GM23338 (cell line): ENCODE data around the gene TPK1.

ENCODE experiments used
- CTCF ChIP-seq, 2 experiments: fragments of 200-600 bp in 1 of 2; sonication (generic) in 1 of 2; conservative IDR thresholded peaks; 2 replicates each; pipeline versions ENCODE4 v1.5.1 to v1.6.1; 2016 to 2017; ENCODE audit warnings: antibody characterized with exemption in 2 of 2, low read depth in 2 of 2, mild to moderate bottlenecking in 2 of 2, moderate library complexity in 1 of 2
- EZH2 ChIP-seq: fragments of 200-600 bp; sonication (generic); IDR thresholded peaks from one replicate; pipeline ENCODE4 v1.8.0; 2017; ENCODE audit warnings: antibody characterized with exemption, mild to moderate bottlenecking, low read depth; ENCODE audit not compliant: unreplicated experiment
- EZH2phosphoT487 ChIP-seq: fragments of 200-600 bp; sonication (generic); IDR thresholded peaks from one replicate; pipeline ENCODE4 v1.8.1; 2018; ENCODE audit warnings: antibody characterized with exemption; ENCODE audit not compliant: unreplicated experiment
- POLR2AphosphoS5 ChIP-seq: IDR thresholded peaks from 2 replicates; pipeline ENCODE4 v1.6.1; 2016; ENCODE audit warnings: antibody characterized with exemption, low read depth
- ZNF331 ChIP-seq: fragments of 250-450 bp; sonication (Bioruptor Pico); IDR thresholded peaks from 2 replicates; pipeline ENCODE4 v1.5.0; 2020; ENCODE audit warnings: low read depth, mild to moderate bottlenecking, moderate library complexity
- TF ChIP-seq, protein P1 (sequence below): IDR thresholded peaks from one replicate; pipeline ENCODE4 v1.6.1; 2018; ENCODE audit warnings: antibody characterized with exemption; ENCODE audit not compliant: unreplicated experiment

DNA sequence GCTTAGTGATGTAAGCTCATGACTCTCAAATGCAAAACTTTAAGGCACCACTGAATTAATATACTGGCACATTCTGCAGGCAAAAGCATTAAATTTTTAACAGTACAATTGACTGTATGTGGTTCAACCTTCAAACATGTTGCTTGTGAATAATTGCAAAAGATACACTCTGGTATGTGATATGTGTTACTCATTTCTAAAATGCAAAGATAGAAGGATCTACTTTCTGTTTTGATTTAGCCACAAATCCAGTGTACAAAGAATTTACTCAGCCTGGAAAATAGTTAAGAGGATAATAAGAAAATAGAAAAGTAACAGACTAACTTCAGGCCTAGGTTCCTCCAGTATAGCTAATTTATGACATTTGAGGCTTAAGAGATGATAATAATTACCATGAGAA is 365.8 kb downstream of the TPK1 start:
- TF ChIP-seq CTCF (conservative IDR thresholded peaks at IDR 0.05; ENCODE audit: low read depth in 2 of 2) (no peak), POLR2AphosphoS5 (no peak), EZH2 (no peak), ZNF331 (no peak), EZH2phosphoT487 (no peak)
- TF ChIP-seq, protein P1, sequence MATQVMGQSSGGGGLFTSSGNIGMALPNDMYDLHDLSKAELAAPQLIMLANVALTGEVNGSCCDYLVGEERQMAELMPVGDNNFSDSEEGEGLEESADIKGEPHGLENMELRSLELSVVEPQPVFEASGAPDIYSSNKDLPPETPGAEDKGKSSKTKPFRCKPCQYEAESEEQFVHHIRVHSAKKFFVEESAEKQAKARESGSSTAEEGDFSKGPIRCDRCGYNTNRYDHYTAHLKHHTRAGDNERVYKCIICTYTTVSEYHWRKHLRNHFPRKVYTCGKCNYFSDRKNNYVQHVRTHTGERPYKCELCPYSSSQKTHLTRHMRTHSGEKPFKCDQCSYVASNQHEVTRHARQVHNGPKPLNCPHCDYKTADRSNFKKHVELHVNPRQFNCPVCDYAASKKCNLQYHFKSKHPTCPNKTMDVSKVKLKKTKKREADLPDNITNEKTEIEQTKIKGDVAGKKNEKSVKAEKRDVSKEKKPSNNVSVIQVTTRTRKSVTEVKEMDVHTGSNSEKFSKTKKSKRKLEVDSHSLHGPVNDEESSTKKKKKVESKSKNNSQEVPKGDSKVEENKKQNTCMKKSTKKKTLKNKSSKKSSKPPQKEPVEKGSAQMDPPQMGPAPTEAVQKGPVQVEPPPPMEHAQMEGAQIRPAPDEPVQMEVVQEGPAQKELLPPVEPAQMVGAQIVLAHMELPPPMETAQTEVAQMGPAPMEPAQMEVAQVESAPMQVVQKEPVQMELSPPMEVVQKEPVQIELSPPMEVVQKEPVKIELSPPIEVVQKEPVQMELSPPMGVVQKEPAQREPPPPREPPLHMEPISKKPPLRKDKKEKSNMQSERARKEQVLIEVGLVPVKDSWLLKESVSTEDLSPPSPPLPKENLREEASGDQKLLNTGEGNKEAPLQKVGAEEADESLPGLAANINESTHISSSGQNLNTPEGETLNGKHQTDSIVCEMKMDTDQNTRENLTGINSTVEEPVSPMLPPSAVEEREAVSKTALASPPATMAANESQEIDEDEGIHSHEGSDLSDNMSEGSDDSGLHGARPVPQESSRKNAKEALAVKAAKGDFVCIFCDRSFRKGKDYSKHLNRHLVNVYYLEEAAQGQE, result no peak
